Endothelial cell (in vitro differentiated cells): ENCODE data around the gene TPM2. TPM values are rescaled to one million over a fixed set of nuclear protein-coding genes. Genes with fewer than 3 reads are reported as not detected.
"Not testable (repeated sequence)": the region's sequence is repeated elsewhere in the genome, so short reads cannot be mapped to it uniquely, and the experiment has no call there.

Experiments
- DNase-seq: peaks from one replicate; pipeline ENCODE4 v3.0.0; 2021; ENCODE audit warnings: low spot score
- H3K27ac Mint-ChIP-seq: one replicate; pipeline ENCODE4 v1.8.0; 2021; ENCODE audit warnings: mixed read lengths, inconsistent platforms; ENCODE audit not compliant: unreplicated experiment
- H3K27me3 Mint-ChIP-seq: one replicate; pipeline ENCODE4 v1.8.0; 2021; ENCODE audit warnings: mild to moderate bottlenecking, moderate library complexity, mixed read lengths, inconsistent platforms; ENCODE audit not compliant: unreplicated experiment
- H3K36me3 Mint-ChIP-seq: one replicate; pipeline ENCODE4 v1.8.0; 2021; ENCODE audit warnings: mild to moderate bottlenecking, low read depth, mixed read lengths, inconsistent platforms; ENCODE audit not compliant: unreplicated experiment
- H3K4me1 Mint-ChIP-seq: one replicate; pipeline ENCODE4 v1.8.0; 2021; ENCODE audit warnings: mild to moderate bottlenecking, mixed read lengths, inconsistent platforms; ENCODE audit not compliant: unreplicated experiment
- H3K4me3 Mint-ChIP-seq: one replicate; pipeline ENCODE4 v1.8.0; 2021; ENCODE audit warnings: mild to moderate bottlenecking, mixed read lengths, inconsistent platforms; ENCODE audit not compliant: unreplicated experiment
- H3K9me3 Mint-ChIP-seq: one replicate; pipeline ENCODE4 v1.8.0; 2021; ENCODE audit warnings: mixed read lengths, inconsistent platforms; ENCODE audit not compliant: unreplicated experiment
- total RNA-seq: library from RNA; stranded (reverse); fragmentation: NEBNext Ultra II Directional; extraction: Animal tissue kit (Norgen Biotek cat#: 25700); gene quantifications from one replicate; pipeline ENCODE4 v1.2.1, GENCODE V29; 2021; ENCODE audit not compliant: unreplicated experiment
- TF ChIP-seq, protein P1 (sequence below): fragments of 200-600 bp; sonication (generic); IDR thresholded peaks from one replicate; pipeline ENCODE4 v1.5.0; 2021; ENCODE audit warnings: antibody characterized with exemption; ENCODE audit not compliant: unreplicated experiment

TPM2 gene
- total RNA-seq, 1 donor from 2014 or later: 173 TPM

DNA sequence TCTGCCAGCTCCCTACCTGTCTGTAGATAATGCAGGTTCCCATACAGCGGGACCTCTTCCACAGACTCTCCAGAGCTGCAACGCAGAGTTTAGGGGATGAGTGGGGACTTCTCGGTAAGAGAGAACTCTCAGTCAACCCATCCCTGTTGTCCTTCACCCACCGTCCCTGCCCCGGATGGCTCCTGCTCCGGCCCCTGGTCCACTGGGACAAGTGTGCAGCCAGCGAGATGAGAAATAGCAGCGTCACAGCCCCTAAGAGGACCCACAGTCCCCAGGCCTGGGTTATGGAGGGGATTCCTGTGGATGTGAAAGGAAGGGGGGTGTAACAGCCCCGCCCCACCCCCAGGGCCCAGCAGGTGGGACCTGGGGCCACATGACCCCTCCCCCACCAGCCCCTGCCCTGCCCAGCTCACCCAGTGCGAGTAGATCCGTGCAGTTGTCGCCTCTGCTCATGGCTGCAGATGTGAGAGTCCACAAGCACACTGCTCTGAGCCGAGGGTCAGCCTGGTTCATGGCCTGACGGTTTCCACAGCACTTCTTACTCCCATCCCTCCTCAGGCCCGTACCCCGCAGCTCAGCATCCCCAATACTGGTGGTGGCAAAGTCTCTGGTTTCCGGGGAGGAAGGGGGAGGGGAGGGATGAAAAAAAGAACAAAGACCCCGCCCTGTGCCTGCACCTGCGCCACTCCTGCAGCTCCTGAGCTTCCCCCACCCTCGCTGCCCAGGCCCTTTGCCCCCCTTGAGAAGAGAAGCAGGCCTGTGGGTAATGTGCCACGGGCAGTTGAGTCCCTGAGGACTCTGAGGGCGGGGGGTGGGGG is 39.2 kb downstream of the TPM2 start, which contains the start of gene SIT1:
SIT1 (minus strand) TSS at position 591 of the 818 bp plus-strand sequence; CDS start at position 513, 78 bp downstream.
- H3K9me3 Mint-ChIP-seq: no peaks in the 10 kb centered on the region
- peaks cover 7% of the 10 kb centered on the region for H3K27me3 Mint-ChIP-seq
- no peak within 1 kb of the TSS for H3K4me3 Mint-ChIP-seq

GRCh38 chr9:35649431-35650340 is 40.0 kb downstream of the TPM2 start:
- peaks cover 23% of the 10 kb centered on the region for H3K4me1 Mint-ChIP-seq
- no peak for DNase-seq
- peaks cover 7% of the 10 kb centered on the region for H3K27me3 Mint-ChIP-seq
- H3K9me3 Mint-ChIP-seq: no peaks in the 10 kb centered on the region
- H3K36me3 Mint-ChIP-seq: peaks cover 14% of the 10 kb centered on the region
- TF ChIP-seq, protein P1, sequence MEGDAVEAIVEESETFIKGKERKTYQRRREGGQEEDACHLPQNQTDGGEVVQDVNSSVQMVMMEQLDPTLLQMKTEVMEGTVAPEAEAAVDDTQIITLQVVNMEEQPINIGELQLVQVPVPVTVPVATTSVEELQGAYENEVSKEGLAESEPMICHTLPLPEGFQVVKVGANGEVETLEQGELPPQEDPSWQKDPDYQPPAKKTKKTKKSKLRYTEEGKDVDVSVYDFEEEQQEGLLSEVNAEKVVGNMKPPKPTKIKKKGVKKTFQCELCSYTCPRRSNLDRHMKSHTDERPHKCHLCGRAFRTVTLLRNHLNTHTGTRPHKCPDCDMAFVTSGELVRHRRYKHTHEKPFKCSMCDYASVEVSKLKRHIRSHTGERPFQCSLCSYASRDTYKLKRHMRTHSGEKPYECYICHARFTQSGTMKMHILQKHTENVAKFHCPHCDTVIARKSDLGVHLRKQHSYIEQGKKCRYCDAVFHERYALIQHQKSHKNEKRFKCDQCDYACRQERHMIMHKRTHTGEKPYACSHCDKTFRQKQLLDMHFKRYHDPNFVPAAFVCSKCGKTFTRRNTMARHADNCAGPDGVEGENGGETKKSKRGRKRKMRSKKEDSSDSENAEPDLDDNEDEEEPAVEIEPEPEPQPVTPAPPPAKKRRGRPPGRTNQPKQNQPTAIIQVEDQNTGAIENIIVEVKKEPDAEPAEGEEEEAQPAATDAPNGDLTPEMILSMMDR: no peak
- no peak overlapping the region for H3K4me3 Mint-ChIP-seq
- H3K27ac Mint-ChIP-seq: no peak overlapping the region

More for the DNA sequence above, 39.2 kb downstream of the TPM2 start, which contains the start of gene SIT1:
- Mint-ChIP-seq H3K36me3 (peaks cover 14% of the 10 kb centered on the region), H3K4me1 (peaks cover 23% of the 10 kb centered on the region), H3K27ac (no peak within 1 kb of the TSS)
- TF ChIP-seq, protein P1: no peak
- no peak for DNase-seq

DNA sequence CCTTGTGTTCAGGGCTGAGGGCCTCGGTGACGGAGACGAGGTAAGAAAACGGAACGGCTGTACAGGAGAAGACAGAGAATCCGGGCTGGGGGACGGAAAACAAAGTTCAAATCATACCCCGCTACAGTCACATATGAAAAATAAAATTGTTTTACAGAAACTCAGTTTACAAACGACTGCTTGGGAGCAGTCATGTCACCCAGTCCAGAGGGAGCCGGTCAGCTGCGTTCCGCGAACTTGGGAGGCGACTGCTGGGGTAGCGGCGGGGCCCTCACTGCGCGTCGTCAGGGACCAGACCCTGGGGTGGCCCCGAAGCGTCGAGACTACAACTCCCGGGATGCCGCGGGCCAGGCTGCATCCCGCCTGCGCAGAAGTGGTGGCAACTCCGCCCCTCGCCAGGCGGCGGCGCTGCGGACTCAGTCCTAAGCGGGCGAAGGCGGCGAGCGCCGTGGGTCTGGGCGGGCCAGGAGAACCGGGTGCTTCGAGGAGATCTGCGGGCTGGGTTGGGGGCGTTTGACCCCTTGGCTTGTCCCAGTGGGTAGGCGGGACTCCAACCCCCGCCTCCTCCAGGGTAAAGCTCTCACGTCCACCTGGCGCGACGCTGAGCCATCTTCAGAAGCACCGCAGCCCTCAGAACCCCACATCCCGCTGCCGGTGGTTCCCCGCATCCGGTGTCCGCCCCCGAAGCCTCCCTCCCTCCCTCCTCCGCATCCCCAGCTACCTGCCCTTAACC is 43.0 kb downstream of the TPM2 start:
- Mint-ChIP-seq H3K27me3 (peaks cover 7% of the 10 kb centered on the region), H3K36me3 (peaks cover 14% of the 10 kb centered on the region), H3K27ac (peak overlapping the region; percentile 99), H3K9me3 (no peaks in the 10 kb centered on the region), H3K4me3 (peak overlapping the region; percentile 96), H3K4me1 (peaks cover 25% of the 10 kb centered on the region)
- TF ChIP-seq, protein P1: peak; percentile 94
- DNase-seq: peak; percentile 98

DNA sequence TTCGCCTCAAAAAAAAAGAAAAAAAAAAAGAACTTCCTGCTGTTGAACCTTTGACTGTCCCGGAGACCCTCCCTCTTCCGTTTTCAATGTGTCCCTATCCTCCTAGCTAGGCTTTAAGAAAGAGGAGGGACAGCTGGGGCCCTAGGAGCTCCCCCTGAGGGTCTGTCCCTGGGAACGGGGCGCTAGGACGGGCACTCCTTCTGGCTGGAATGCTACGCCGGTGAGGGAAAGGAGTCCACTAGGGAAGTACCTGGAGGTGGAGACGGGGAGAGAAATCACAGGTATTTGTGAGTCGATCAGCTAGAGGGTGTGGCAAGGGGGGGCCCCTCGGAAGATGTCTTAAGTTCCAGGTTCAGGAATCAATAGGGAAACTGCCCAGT is 43.6 kb downstream of the TPM2 start:
- Mint-ChIP-seq H3K36me3 (peaks cover 14% of the 10 kb centered on the region), H3K4me1 (peaks cover 25% of the 10 kb centered on the region), H3K9me3 (no peaks in the 10 kb centered on the region), H3K27me3 (peaks cover 7% of the 10 kb centered on the region), H3K27ac (peak overlapping the region; percentile 99), H3K4me3 (peak overlapping the region; percentile 96)
- TF ChIP-seq, protein P1: no peak
- peak; percentile 44 for DNase-seq

DNA sequence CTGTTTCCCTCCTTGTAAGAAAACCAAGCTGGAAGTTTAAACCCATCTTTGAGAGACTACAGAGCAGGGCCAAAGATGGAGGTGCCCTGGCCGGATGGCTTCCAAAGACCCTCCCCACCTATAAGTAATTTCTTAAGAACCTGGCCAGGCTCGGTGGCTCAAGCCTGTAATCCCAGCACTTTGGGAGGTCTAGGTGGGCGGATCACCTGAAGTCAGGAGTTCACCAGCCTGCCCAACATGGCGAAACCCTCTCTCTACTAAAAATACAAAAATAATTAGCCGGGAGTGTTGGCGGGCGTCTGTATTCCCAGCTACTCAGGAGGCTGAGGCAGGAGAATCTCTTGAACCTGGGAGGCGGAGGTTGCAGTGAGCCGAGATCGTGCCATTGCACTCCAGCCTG is 44.0 kb downstream of the TPM2 start:
- not testable (repeated sequence) for H3K9me3 Mint-ChIP-seq, DNase-seq, H3K27me3 Mint-ChIP-seq
- Mint-ChIP-seq H3K4me3 (peak overlapping the region; percentile 96), H3K36me3 (peaks cover 14% of the 10 kb centered on the region), H3K27ac (peak overlapping the region; percentile 18), H3K4me1 (peaks cover 25% of the 10 kb centered on the region)
